Measurements from ENCODE around the gene REM1.

- TF ChIP-seq POLR2A (IDR thresholded peaks at IDR 0.05) (no peak), CTCF (IDR thresholded peaks at IDR 0.05) (no peak)
These were observed 30.8 kb downstream of the REM1 start for GRCh38 chr20:31505903-31506302.

Data from Peyer's patch (tissue), 4 donors.